NCI-H2081 treated with DMSO at 0.1 percent for 48 hours (cell line): Measurements from ENCODE around the gene APLNR.

ENCODE experiments used
- DNase-seq: peaks from one replicate; lab custom pipeline; 2025; lab: John Stamatoyannopoulos, UW

The APLNR gene

DNA sequence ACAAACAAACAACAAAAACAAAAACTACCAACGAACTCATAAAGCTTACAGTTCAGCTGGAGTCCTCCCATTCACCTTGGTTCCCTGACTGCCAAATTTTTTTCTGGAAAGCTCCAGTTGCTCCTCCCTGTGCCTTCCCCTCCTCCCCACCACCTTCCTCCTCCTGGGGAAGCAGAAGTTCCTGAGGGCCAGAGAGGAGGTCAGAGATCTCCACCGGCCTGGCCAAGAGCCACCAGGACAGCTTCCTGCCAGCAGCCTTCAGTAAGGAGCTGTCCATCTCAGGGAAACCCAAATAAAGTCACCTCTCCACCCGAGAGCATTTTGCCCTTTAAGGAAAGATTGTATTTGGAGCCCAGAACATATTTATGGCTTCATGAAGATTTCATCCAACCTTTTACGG lies 20.0 kb downstream of the APLNR start:
- DNase-seq: no peak

- DNase-seq: no peak
Measured at GRCh38 chr11:57216463-57216862, 20.6 kb downstream of the APLNR start.

GRCh38 chr11:57214494-57214893 lies 22.6 kb downstream of the APLNR start:
- no peak for DNase-seq

DNA sequence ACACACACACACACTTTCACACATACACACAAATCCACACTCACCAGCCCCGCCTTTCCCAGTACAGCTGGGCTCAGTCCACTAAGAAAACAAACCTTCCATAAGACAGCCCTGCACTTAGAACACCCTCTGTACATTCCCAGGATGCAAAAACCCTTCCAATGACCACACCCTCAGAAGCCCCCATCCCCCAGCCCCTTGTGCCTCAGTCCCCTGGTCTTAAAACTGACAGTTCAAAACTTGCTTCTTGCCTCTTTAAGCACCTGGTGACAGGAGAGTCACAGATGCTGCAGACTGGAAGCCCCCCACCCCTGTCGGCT lies 23.0 kb downstream of the APLNR start:
- DNase-seq: no peak

- no peak for DNase-seq
Measured at GRCh38 chr11:57213342-57214097, 23.5 kb downstream of the APLNR start.

DNA sequence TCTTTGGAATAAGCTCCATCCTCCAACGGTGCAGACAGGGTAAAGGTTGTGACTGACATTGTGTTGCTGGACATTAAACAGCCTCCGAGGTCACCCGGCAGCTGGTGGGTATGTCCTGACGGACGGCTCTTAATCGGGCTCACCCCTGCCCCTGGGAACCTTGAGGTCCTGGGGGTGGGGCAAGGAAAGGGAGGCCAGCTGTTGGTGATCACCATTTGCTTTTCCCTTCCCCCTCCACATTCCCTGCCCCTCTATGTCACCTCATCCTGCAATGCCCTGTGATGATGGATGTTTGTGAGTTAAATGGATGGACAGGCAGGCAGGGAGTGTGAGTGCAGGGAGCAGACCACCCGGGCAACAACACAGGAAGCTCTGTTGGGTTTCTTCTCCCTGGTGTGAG lies 26.3 kb downstream of the APLNR start:
- DNase-seq: no peak

DNA sequence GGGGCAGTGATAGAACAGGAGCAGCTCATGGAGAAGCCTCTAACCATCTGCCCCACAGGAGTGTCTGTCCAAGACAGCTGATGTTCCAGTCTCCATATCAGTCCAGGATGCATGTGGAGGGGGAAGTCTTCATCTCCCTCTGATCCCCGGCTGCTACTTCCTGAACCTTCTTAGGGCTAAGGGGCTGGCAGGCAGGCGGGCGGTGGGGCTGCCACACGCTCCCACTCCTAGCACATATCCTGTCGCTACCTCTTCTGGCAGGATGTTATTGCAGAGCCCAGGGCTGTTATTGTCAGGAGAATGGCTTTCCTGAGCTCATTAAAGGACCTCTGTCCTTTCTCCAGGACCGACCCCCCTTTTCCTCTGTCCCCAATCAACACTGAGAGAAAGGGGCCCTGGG lies 29.9 kb downstream of the APLNR start:
- no peak for DNase-seq

DNA sequence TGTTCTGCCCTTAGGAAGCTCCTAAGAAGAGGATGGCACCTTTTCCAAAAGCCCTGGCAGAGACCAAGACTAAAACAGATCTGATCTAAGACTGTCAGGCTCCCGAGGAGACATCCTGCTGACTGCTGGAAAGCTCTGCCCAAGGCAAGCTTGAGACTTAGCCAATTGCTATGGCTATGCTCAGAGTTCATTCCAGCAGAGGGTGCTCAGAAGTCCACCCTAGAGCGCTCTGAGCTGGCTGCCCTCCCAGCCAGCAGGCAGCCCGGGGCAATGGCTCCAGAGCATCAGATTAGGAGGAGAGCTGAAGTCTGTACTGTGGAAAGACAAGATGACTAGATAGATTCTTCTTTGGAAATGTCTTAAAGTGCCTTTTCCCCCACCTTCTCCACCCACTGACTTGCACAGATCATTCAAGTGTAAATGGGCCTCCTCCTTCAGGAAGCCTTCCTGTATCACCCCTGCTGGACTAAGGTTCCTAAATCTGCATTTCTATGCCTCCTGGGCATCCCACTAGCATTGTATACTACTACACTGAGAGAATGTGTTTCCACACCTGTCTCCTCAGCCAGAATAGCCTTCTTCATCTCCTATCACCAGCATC lies 31.9 kb downstream of the APLNR start:
- no peak for DNase-seq

GRCh38 chr11:57203882-57204480 lies 33.1 kb downstream of the APLNR start:
- no peak for DNase-seq

- DNase-seq: no peak
Measured at GRCh38 chr11:57203359-57203758, 33.7 kb downstream of the APLNR start.

DNA sequence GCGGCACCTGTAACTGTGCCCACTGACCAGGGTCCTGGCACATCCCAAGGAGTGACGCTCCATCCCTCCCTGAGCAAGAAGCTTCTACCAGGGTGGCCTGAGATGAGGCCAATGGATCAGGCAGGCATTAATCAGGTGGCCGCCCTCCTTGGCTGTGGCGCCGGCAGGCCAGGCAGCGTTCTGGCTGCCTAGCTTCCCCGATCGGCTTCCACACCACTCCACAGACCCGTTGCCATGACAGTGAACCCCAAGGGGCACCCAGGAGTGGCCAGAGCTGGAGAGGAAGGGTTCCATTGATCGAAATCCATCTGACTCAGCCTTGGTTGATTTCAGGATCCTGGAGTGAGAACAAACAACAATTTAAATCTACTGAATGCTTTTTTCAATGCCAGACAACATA lies 34.8 kb downstream of the APLNR start:
- no peak for DNase-seq

DNA sequence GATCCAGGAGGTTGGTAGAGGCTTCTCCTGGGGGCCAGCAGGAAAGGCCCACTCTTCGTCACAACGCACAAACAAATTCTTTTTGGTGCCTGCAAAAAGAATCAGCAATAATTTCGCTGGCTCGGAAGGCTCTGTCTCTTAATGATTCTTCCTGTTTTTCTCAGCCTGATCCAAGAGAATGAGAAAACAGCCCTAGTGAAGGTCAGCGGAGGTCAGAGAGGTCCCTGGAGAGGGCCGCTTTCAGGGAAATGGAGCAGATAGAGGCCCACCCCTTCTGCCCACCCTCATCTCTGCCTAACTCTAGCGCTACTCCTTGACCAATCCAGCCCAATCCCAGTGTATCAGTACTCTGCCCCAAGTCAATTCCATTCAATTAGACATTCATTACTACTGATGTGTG lies 36.1 kb downstream of the APLNR start:
- no peak for DNase-seq

DNA sequence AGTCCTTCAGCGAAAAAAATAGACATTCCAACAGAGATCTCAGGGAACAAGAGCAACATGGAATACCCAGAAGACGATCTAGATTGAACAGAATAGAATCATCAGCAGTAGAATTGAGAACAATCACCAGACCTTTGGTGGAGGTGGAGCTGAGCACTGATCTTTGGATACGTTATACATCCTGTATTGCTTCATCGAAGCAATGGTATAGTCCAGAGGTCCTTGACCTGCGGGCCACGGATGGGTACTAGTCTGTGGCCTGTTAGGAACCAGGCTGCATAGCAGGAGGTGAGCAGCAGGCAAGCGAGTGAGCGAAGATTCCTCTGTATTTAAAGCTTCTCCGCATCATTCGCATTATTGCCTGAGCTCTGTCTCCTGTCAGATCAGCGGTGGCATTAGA lies 37.7 kb downstream of the APLNR start:
- DNase-seq: no peak

- DNase-seq: no peak
Measured at GRCh38 chr11:57197762-57198161, 39.3 kb downstream of the APLNR start.

DNA sequence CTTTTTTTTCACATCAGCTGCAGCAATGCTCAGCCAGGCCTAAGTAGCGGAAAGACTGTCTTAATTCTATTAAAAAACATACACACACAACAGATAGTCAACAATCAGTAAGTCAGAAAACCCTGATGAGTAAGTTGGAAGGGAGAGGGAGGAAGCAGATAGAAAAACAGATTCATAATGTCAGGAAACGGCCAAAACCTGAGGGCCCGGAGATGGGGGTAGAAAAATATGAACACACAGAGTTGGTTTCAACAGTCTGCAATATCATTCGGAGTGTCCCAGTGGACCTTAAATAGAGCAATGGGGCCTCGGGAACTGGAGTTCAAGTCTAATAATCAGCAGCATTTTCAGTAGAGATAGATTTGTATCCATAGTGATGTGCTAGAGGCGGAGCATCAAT lies 40.5 kb downstream of the APLNR start:
- no peak for DNase-seq

- no peak for DNase-seq
Measured at GRCh38 chr11:57192316-57192715, 44.7 kb downstream of the APLNR start.

DNA sequence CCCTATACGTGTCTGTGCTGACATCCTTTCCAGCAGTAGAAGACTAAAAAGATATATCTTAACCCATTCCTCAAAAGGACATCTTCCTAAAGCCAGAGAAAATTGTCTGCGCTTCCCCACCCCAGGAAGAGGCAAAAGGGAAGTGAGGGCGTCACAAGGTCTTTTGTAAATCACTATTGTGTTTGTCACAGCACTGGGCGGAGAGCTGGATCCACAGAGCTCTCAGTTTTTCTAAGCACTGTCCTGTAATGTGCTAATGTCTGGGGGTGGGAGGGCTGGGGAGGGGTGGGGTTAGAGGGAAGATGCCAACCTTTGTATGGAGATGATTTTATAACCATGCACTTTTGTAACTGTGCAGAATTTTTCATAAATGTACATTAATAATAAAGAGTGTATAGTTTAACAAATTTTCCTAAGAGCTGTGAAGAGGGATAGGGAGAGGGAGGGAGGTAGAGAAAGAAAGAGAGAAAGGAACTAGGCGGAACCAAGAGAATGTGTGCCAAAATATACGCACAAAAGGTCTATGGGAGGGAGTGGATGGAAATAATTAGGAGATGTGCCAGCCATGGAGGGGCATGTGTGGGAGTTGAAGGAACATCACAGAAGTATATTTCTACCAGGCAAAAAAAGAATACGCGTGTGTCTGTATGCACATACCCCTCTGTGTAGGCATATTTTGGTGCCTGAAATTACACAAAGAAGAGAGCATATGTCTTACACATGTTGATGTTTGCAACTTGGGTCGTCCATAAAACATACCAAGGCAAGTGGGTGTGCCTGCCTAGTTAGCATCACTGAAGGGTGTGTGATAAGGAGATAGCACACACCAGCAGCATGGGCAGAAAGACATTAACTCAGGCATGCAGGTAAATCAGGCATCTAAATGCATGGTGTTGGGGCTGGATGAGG lies 45.5 kb downstream of the APLNR start:
- no peak for DNase-seq

GRCh38 chr11:57190548-57190947 lies 46.5 kb downstream of the APLNR start:
- no peak for DNase-seq
